GM23338 (cell line): ENCODE measurements around the gene MRPL44. TPM values are rescaled to one million over a fixed set of nuclear protein-coding genes. Genes with fewer than 3 reads are reported as not detected.

ENCODE experiments used
- ATAC-seq: fragments of 200-7000 bp; cut with Tn5 transposase; 3 replicates; pipeline ENCODE4 v1.9.1; 2020
- DNase-seq: peaks from one replicate; pipeline ENCODE4 v3.0.0-alpha.2; 2015; ENCODE audit warnings: low spot score
- H2AFZ ChIP-seq: fragments of 200-600 bp; sonication (generic); 2 replicates; pipeline ENCODE4 v1.8.0; 2016; ENCODE audit warnings: antibody characterized with exemption, mild to moderate bottlenecking, moderate library complexity
- H3F3A ChIP-seq: fragments of 200-600 bp; sonication (generic); replicated peaks from 2 replicates; pipeline ENCODE4 v1.8.0; 2017; ENCODE audit warnings: antibody characterized with exemption, mixed run types, low read depth
- H3K27ac ChIP-seq: fragments of 200-600 bp; sonication (generic); 2 replicates; pipeline ENCODE4 v1.6.1; 2016; ENCODE audit warnings: low read depth
- H3K27me3 ChIP-seq: fragments of 200-600 bp; sonication (generic); 2 replicates; pipeline ENCODE4 v1.8.0; 2016; ENCODE audit warnings: mild to moderate bottlenecking, mixed run types, moderate library complexity; ENCODE audit not compliant: insufficient read depth
- H3K36me3 ChIP-seq: fragments of 200-600 bp; sonication (generic); 2 replicates; pipeline ENCODE4 v1.8.0; 2016; ENCODE audit warnings: mild to moderate bottlenecking; ENCODE audit not compliant: insufficient read depth
- H3K4me1 ChIP-seq: fragments of 200-600 bp; sonication (generic); 2 replicates; pipeline ENCODE4 v1.8.0; 2016; ENCODE audit warnings: mild to moderate bottlenecking, moderate library complexity; ENCODE audit not compliant: insufficient read depth
- H3K4me2 ChIP-seq: fragments of 200-600 bp; sonication (generic); 2 replicates; pipeline ENCODE4 v1.7.1; 2017; ENCODE audit warnings: mixed run types
- H3K4me3 ChIP-seq: fragments of 200-600 bp; sonication (generic); 2 replicates; pipeline ENCODE4 v1.6.1; 2016; ENCODE audit warnings: mixed run types
- H3K79me2 ChIP-seq: fragments of 200-600 bp; sonication (generic); replicated peaks from 2 replicates; pipeline ENCODE4 v1.8.0; 2017; ENCODE audit warnings: mild to moderate bottlenecking; ENCODE audit not compliant: insufficient read depth
- H3K9me2 ChIP-seq: fragments of 200-600 bp; sonication (generic); 2 replicates; pipeline ENCODE4 v1.8.0; 2017; ENCODE audit not compliant: insufficient read depth
- H4K20me1 ChIP-seq: fragments of 200-600 bp; sonication (generic); replicated peaks from 2 replicates; pipeline ENCODE4 v1.8.0; 2017; ENCODE audit warnings: mild to moderate bottlenecking; ENCODE audit not compliant: insufficient read depth
- H3K27ac Mint-ChIP-seq: 2 replicates; pipeline ENCODE4 v1.8.0; 2020; ENCODE audit warnings: inconsistent platforms, mild to moderate bottlenecking, moderate library complexity, mixed read lengths
- H3K27me3 Mint-ChIP-seq: 3 replicates; pipeline ENCODE4 v1.8.0; 2022; ENCODE audit warnings: low read depth, mild to moderate bottlenecking, moderate library complexity, mixed read lengths, inconsistent platforms; ENCODE audit not compliant: insufficient read depth, poor library complexity
- H3K36me3 Mint-ChIP-seq: 3 replicates; pipeline ENCODE4 v1.8.0; 2021; ENCODE audit warnings: low read depth, mild to moderate bottlenecking, inconsistent platforms, moderate library complexity, mixed read lengths
- H3K4me1 Mint-ChIP-seq: 3 replicates; pipeline ENCODE4 v1.8.0; 2020; ENCODE audit warnings: mild to moderate bottlenecking, inconsistent platforms, mixed read lengths
- H3K4me3 Mint-ChIP-seq: 3 replicates; pipeline ENCODE4 v1.8.0; 2021; ENCODE audit warnings: moderate library complexity, mild to moderate bottlenecking, inconsistent platforms, mixed read lengths
- H3K9me3 Mint-ChIP-seq: 3 replicates; pipeline ENCODE4 v1.8.0; 2020; ENCODE audit warnings: moderate library complexity, mild to moderate bottlenecking, inconsistent platforms, mixed read lengths
- CREB1 ChIP-seq: fragments of 250-450 bp; sonication (Bioruptor Pico); IDR thresholded peaks from 2 replicates; pipeline ENCODE4 v1.5.0; 2020; ENCODE audit warnings: low read depth, mild to moderate bottlenecking, moderate library complexity
- EZH2 ChIP-seq: fragments of 200-600 bp; sonication (generic); IDR thresholded peaks from one replicate; pipeline ENCODE4 v1.8.0; 2017; ENCODE audit warnings: antibody characterized with exemption, mild to moderate bottlenecking, low read depth; ENCODE audit not compliant: unreplicated experiment
- EZH2phosphoT487 ChIP-seq: fragments of 200-600 bp; sonication (generic); IDR thresholded peaks from one replicate; pipeline ENCODE4 v1.8.1; 2018; ENCODE audit warnings: antibody characterized with exemption; ENCODE audit not compliant: unreplicated experiment
- JUNB ChIP-seq: IDR thresholded peaks from one replicate; pipeline ENCODE4 v1.6.1; 2016; ENCODE audit warnings: antibody characterized with exemption; ENCODE audit not compliant: unreplicated experiment
- NANOG ChIP-seq: IDR thresholded peaks from 2 replicates; pipeline ENCODE4 v1.6.1; 2016; ENCODE audit warnings: antibody characterized with exemption, borderline replicate concordance
- POLR2AphosphoS5 ChIP-seq: IDR thresholded peaks from 2 replicates; pipeline ENCODE4 v1.6.1; 2016; ENCODE audit warnings: antibody characterized with exemption, low read depth
- STAT1 ChIP-seq: IDR thresholded peaks from one replicate; pipeline ENCODE4 v1.6.1; 2016; ENCODE audit warnings: antibody characterized with exemption; ENCODE audit not compliant: unreplicated experiment
- ZNF114 ChIP-seq: fragments of 250-450 bp; sonication (Bioruptor Pico); IDR thresholded peaks from 2 replicates; pipeline ENCODE4 v1.5.0; 2020; ENCODE audit warnings: mild to moderate bottlenecking, moderate library complexity
- ZNF331 ChIP-seq: fragments of 250-450 bp; sonication (Bioruptor Pico); IDR thresholded peaks from 2 replicates; pipeline ENCODE4 v1.5.0; 2020; ENCODE audit warnings: low read depth, mild to moderate bottlenecking, moderate library complexity
- polyA plus RNA-seq: library from polyadenylated mRNA; unstranded; fragments of >200 nt; fragmentation: Nextera tagmentation; extraction: Ambion mirVana; gene quantifications from 2 replicates; pipeline ENCODE4 v1.2.1, GENCODE V29; 2016
- total RNA-seq: library from RNA; depleted of rRNA; stranded (reverse); fragments of >200 nt; shearing (Covaris generic); gene quantifications from 2 replicates; pipeline ENCODE4 v1.2.3, GENCODE V29; 2014
- TF ChIP-seq, protein P1 (sequence below): IDR thresholded peaks from 2 replicates; pipeline ENCODE4 v1.6.1; 2016; ENCODE audit warnings: antibody characterized with exemption
- TF ChIP-seq, protein P2 (sequence below): fragments of 250-450 bp; sonication (Bioruptor Pico); IDR thresholded peaks from 2 replicates; pipeline ENCODE4 v1.5.0; 2020; ENCODE audit warnings: mild to moderate bottlenecking, moderate library complexity
- TF ChIP-seq, protein P3 (sequence below): IDR thresholded peaks from one replicate; pipeline ENCODE4 v1.6.1; 2018; ENCODE audit warnings: antibody characterized with exemption; ENCODE audit not compliant: unreplicated experiment

The MRPL44 gene
- total and polyA plus RNA-seq, 2 experiments from 2014 or later: 38.4 to 55.8 TPM

DNA sequence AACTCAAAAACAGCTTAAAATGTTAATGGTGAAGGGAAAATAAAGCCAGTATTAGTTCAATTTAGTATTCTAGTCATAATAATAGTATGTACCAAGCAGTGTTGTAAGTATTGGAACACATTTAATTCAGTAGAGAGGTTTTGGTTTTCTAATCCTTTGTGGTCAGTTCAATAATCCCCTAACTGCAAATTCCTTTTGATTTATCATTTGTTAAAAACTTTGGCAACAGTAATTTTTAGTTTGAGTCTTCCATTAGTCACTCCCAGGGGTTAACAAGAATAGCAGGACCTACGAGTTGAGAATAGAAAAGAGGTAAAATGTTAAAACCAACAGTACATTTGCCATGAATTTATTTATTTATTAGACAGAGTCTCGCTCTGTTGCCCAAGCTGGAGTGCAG, 10.7 kb downstream of the MRPL44 start (continued):
- TF ChIP-seq, protein P1, sequence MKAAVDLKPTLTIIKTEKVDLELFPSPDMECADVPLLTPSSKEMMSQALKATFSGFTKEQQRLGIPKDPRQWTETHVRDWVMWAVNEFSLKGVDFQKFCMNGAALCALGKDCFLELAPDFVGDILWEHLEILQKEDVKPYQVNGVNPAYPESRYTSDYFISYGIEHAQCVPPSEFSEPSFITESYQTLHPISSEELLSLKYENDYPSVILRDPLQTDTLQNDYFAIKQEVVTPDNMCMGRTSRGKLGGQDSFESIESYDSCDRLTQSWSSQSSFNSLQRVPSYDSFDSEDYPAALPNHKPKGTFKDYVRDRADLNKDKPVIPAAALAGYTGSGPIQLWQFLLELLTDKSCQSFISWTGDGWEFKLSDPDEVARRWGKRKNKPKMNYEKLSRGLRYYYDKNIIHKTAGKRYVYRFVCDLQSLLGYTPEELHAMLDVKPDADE: no peak
- no peak for TF ChIP-seq JUNB

DNA sequence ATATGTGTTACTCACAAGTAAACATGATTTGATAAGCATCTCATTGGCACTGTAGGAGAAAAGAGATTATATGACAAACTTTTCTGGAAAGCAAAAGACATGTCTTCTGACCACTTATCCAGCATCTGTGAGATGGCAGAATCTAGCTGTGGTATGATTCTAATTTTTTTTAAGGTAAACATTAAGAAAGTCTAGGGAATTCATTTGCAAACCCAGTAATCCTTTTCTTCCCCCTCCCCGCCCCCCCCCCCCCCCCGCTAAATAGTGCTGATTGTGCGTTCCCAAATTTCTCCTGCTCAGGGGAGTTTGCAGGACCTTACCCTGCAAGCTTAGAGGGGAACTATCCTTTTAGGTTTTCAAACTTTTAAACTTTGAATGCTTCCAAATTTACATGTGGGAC, 12.1 kb downstream of the MRPL44 start:
- Histone ChIP-seq H3K27ac (no peak overlapping the region), H3K4me3 (no peak overlapping the region), H3K36me3 (peaks cover 32% of the 10 kb centered on the region; the same call in 1 of the 2 replicates), H3F3A (no peaks in the 10 kb centered on the region), H3K4me1 (no peaks in the 10 kb centered on the region), H4K20me1 (peaks cover under 1% of the 10 kb centered on the region; the same call in 1 of the 2 replicates), H3K27me3 (no peaks in the 10 kb centered on the region), H2AFZ (no peak overlapping the region), H3K9me2 (no peaks in the 10 kb centered on the region), H3K4me2 (no peak overlapping the region), H3K79me2 (peaks cover 10% of the 10 kb centered on the region)
- ATAC-seq: no peak
- H3K9me3 Mint-ChIP-seq: no peaks in the 10 kb centered on the region
- peaks cover 3% of the 10 kb centered on the region for H3K27me3 Mint-ChIP-seq
- H3K36me3 Mint-ChIP-seq: peaks cover 24% of the 10 kb centered on the region; the same call in 2 of the 3 replicates
- H3K4me1 Mint-ChIP-seq: peaks cover 15% of the 10 kb centered on the region; the same call in 2 of the 3 replicates
- DNase-seq: no peak
- no peak overlapping the region for H3K27ac Mint-ChIP-seq
- H3K4me3 Mint-ChIP-seq: no peak overlapping the region
- TF ChIP-seq POLR2AphosphoS5 (no peak), NANOG (no peak), CREB1 (CRISPR knock-in tag) (no peak), JUNB (no peak), STAT1 (no peak), ZNF331 (CRISPR knock-in tag) (no peak), EZH2 (no peak), ZNF114 (no peak), EZH2phosphoT487 (no peak)
- TF ChIP-seq, protein P1: no peak
- TF ChIP-seq, protein P2, sequence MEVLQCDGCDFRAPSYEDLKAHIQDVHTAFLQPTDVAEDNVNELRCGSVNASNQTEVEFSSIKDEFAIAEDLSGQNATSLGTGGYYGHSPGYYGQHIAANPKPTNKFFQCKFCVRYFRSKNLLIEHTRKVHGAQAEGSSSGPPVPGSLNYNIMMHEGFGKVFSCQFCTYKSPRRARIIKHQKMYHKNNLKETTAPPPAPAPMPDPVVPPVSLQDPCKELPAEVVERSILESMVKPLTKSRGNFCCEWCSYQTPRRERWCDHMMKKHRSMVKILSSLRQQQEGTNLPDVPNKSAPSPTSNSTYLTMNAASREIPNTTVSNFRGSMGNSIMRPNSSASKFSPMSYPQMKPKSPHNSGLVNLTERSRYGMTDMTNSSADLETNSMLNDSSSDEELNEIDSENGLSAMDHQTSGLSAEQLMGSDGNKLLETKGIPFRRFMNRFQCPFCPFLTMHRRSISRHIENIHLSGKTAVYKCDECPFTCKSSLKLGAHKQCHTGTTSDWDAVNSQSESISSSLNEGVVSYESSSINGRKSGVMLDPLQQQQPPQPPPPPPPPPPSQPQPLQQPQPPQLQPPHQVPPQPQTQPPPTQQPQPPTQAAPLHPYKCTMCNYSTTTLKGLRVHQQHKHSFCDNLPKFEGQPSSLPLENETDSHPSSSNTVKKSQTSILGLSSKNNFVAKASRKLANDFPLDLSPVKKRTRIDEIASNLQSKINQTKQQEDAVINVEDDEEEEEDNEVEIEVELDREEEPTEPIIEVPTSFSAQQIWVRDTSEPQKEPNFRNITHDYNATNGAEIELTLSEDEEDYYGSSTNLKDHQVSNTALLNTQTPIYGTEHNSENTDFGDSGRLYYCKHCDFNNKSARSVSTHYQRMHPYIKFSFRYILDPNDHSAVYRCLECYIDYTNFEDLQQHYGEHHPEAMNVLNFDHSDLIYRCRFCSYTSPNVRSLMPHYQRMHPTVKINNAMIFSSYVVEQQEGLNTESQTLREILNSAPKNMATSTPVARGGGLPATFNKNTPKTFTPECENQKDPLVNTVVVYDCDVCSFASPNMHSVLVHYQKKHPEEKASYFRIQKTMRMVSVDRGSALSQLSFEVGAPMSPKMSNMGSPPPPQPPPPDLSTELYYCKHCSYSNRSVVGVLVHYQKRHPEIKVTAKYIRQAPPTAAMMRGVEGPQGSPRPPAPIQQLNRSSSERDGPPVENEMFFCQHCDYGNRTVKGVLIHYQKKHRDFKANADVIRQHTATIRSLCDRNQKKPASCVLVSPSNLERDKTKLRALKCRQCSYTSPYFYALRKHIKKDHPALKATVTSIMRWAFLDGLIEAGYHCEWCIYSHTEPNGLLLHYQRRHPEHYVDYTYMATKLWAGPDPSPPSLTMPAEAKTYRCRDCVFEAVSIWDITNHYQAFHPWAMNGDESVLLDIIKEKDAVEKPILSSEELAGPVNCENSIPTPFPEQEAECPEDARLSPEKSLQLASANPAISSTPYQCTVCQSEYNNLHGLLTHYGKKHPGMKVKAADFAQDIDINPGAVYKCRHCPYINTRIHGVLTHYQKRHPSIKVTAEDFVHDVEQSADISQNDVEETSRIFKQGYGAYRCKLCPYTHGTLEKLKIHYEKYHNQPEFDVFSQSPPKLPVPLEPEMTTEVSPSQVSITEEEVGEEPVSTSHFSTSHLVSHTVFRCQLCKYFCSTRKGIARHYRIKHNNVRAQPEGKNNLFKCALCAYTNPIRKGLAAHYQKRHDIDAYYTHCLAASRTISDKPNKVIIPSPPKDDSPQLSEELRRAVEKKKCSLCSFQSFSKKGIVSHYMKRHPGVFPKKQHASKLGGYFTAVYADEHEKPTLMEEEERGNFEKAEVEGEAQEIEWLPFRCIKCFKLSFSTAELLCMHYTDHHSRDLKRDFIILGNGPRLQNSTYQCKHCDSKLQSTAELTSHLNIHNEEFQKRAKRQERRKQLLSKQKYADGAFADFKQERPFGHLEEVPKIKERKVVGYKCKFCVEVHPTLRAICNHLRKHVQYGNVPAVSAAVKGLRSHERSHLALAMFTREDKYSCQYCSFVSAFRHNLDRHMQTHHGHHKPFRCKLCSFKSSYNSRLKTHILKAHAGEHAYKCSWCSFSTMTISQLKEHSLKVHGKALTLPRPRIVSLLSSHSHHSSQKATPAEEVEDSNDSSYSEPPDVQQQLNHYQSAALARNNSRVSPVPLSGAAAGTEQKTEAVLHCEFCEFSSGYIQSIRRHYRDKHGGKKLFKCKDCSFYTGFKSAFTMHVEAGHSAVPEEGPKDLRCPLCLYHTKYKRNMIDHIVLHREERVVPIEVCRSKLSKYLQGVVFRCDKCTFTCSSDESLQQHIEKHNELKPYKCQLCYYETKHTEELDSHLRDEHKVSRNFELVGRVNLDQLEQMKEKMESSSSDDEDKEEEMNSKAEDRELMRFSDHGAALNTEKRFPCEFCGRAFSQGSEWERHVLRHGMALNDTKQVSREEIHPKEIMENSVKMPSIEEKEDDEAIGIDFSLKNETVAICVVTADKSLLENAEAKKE: no peak
- TF ChIP-seq, protein P3, sequence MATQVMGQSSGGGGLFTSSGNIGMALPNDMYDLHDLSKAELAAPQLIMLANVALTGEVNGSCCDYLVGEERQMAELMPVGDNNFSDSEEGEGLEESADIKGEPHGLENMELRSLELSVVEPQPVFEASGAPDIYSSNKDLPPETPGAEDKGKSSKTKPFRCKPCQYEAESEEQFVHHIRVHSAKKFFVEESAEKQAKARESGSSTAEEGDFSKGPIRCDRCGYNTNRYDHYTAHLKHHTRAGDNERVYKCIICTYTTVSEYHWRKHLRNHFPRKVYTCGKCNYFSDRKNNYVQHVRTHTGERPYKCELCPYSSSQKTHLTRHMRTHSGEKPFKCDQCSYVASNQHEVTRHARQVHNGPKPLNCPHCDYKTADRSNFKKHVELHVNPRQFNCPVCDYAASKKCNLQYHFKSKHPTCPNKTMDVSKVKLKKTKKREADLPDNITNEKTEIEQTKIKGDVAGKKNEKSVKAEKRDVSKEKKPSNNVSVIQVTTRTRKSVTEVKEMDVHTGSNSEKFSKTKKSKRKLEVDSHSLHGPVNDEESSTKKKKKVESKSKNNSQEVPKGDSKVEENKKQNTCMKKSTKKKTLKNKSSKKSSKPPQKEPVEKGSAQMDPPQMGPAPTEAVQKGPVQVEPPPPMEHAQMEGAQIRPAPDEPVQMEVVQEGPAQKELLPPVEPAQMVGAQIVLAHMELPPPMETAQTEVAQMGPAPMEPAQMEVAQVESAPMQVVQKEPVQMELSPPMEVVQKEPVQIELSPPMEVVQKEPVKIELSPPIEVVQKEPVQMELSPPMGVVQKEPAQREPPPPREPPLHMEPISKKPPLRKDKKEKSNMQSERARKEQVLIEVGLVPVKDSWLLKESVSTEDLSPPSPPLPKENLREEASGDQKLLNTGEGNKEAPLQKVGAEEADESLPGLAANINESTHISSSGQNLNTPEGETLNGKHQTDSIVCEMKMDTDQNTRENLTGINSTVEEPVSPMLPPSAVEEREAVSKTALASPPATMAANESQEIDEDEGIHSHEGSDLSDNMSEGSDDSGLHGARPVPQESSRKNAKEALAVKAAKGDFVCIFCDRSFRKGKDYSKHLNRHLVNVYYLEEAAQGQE: no peak
